Vagina (tissue), 2 donors: Measurements from ENCODE around the gene TANK. TPM values are rescaled to one million over a fixed set of nuclear protein-coding genes. Genes with fewer than 3 reads are reported as not detected.
"Not testable (repeated sequence)": the region's sequence is repeated elsewhere in the genome, so short reads cannot be mapped to it uniquely, and the experiment has no call there.

Experiments
- DNase-seq, 2 donors: peaks; one replicate each; pipeline ENCODE4 v3.0.0-alpha.2; 2017; ENCODE audit errors: extremely low spot score in 2 of 2
- H3K27ac ChIP-seq: fragments of 200-600 bp; sonication (generic); one replicate; pipeline ENCODE4 v1.5.1; 2019
- H3K27me3 ChIP-seq: fragments of 200-600 bp; sonication (generic); one replicate; pipeline ENCODE4 v1.5.1; 2019
- H3K36me3 ChIP-seq, 2 donors: fragments of 200-600 bp; sonication (generic); one replicate each; pipeline ENCODE4 v1.5.1; 2017 to 2019
- H3K4me1 ChIP-seq: fragments of 200-600 bp; sonication (generic); one replicate; pipeline ENCODE4 v1.5.1; 2019
- H3K4me3 ChIP-seq, 2 donors: fragments of 200-600 bp; sonication (generic); 1 replicate in 1 of 2; 2 replicates in 1 of 2; pipeline ENCODE4 v1.5.1; 2016 to 2019
- H3K9me3 ChIP-seq: fragments of 200-600 bp; sonication (generic); one replicate; pipeline ENCODE4 v1.5.1; 2019
- POLR2A ChIP-seq, 2 donors: fragments of 450-650 bp; IDR thresholded peaks; one replicate each; pipeline ENCODE4 v1.6.1; 2017; ENCODE audit warnings: antibody characterized with exemption in 2 of 2, mild to moderate bottlenecking in 2 of 2, moderate library complexity in 2 of 2
- POLR2AphosphoS5 ChIP-seq, 2 donors: sonication (generic); formaldehyde crosslinking; IDR thresholded peaks; one replicate each; pipeline ENCODE4 v1.9.0; 2017; ENCODE audit warnings: antibody characterized with exemption in 2 of 2, mild to moderate bottlenecking in 2 of 2, low read depth in 1 of 2; ENCODE audit not compliant: insufficient read depth in 1 of 2
- intact Hi-C: fragments of 100-400 bp; cut with DNase I; formaldehyde crosslinking; loops from one replicate; pipeline ENCODE4 v1.15.1; 2023
- total RNA-seq: library from RNA; depleted of rRNA; stranded (reverse); fragments of >200 nt; gene quantifications from one replicate; pipeline ENCODE4 v1.2.3, GENCODE V29; 2016
- TF ChIP-seq, protein P1 (sequence below), 3 experiments: fragments of 450-650 bp in 2 of 3; fragments of 200-600 bp in 1 of 3; sonication (generic) in 1 of 3; IDR thresholded peaks; one replicate each; pipeline ENCODE4 v1.5.1; 2017 to 2019; ENCODE audit warnings: antibody characterized with exemption in 3 of 3, mild to moderate bottlenecking in 2 of 3, moderate library complexity in 2 of 3

TANK gene
- total RNA-seq, 1 donor from 2014 or later = 94.0 TPM

DNA sequence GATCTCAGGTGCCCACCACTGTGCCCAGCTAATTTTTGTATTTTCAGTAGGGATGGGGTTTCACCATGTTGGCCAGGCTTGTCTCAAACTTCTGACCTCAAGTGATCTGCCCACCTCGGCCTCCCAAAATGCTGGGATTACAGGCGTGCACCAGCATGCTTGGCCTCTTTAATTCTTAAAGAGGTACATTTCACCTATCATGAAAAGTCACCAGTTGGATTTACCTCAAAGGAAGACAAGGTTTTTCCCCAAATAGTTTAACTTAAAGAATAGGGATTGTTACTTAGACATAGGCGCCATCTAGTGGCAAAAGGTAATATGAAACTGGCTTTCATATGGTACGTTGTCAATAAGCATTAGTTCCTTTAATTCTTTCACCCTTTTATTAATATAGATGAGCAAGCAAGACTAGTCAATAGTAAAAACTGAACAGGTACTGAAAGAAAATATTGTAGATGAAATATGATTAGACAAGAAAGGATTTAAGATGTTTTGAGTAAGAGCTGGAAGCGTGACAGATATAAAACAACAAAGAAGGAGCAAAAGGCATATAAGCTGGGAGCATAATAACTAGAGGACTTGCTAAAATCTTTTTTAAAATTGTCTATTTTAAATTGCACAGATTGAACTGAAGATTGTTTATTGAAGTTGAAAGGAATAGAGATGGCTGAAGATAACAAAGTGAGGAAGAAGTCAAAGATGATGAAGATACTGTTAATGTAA lies 113.0 kb downstream of the TANK start:
- Histone ChIP-seq H3K27ac (no peak overlapping the region), H3K36me3 (no peaks in the 10 kb centered on the region), H3K4me1 (no peaks in the 10 kb centered on the region), H3K4me3 (no peak overlapping the region), H3K9me3 (no peaks in the 10 kb centered on the region), H3K27me3 (no peaks in the 10 kb centered on the region)
- TF ChIP-seq POLR2A (IDR thresholded peaks at IDR 0.05) (no peak), POLR2AphosphoS5 (IDR thresholded peaks at IDR 0.05; ENCODE audit: insufficient read depth in 1 of 2, low read depth in 1 of 2) (no peak)
- TF ChIP-seq, protein P1, sequence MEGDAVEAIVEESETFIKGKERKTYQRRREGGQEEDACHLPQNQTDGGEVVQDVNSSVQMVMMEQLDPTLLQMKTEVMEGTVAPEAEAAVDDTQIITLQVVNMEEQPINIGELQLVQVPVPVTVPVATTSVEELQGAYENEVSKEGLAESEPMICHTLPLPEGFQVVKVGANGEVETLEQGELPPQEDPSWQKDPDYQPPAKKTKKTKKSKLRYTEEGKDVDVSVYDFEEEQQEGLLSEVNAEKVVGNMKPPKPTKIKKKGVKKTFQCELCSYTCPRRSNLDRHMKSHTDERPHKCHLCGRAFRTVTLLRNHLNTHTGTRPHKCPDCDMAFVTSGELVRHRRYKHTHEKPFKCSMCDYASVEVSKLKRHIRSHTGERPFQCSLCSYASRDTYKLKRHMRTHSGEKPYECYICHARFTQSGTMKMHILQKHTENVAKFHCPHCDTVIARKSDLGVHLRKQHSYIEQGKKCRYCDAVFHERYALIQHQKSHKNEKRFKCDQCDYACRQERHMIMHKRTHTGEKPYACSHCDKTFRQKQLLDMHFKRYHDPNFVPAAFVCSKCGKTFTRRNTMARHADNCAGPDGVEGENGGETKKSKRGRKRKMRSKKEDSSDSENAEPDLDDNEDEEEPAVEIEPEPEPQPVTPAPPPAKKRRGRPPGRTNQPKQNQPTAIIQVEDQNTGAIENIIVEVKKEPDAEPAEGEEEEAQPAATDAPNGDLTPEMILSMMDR (IDR thresholded peaks at IDR 0.05) = peak; percentile 25 to 42 (median 40)
- intact Hi-C loops = no loop called here
- DNase-seq = no peak

DNA sequence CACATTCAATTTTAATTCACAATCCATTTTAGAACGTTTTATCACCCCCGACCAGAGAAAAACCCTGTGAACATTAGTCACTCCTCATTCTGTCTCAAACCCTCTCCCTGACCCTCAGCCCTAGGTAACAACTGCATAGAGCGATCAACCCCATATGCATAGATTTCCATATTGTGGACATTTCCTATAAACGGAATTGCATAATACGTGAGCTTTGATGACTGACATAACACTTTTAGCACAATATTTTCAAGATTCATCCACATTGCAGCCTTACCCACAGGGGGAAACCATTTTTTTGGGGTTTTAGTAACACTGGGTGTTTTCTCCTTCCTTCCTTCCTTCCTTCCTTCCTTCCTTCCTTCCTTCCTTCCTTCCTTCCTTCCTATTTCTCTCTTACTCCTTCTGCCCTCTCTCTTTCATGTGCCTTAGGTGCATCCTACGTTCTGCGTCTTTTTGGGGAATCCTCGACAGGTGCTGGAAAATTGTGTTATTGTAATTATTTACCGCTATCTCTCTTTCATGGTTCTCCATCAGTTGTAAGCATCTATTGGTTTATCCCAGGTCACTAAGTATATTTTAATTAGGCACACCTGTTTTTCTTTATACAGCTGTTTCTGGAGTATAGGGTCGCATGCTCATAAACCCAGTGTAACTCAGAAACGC lies 118.5 kb downstream of the TANK start:
- H3K27me3 ChIP-seq, H3K9me3 ChIP-seq, H3K4me3 ChIP-seq, H3K27ac ChIP-seq, H3K4me1 ChIP-seq, intact Hi-C loops, H3K36me3 ChIP-seq: not testable (repeated sequence)
- DNase-seq = peak in 1 of 2 donors; percentile 89

DNA sequence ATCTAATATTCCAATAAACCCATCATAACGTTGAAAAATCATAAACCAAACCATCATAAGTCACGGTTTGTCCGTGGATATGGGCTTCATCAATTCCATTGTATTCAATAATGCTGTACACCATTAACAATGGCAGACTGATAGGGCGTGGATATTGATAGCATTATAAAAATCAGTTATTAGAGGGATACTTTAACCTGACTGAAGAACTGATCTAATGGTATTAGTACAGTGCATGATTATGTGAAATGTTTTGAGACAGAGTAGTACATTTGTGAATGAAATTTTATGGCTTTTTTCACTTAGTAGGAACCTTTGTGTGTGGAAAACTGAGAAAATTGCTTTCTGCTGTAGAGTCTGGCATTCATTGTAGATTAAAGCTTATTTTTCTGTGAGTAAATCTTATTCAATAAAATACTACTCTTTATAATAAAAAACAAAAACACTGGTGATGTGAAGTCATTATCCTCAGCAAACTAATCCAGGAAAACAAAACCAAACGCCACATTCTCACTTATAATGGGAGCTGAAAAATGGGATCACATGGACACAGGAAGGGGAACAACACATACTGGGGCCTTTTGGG lies 119.1 kb downstream of the TANK start:
- H3K36me3 ChIP-seq, H3K27ac ChIP-seq, H3K9me3 ChIP-seq, DNase-seq, H3K27me3 ChIP-seq, H3K4me3 ChIP-seq, H3K4me1 ChIP-seq, intact Hi-C loops: not testable (repeated sequence)

DNA sequence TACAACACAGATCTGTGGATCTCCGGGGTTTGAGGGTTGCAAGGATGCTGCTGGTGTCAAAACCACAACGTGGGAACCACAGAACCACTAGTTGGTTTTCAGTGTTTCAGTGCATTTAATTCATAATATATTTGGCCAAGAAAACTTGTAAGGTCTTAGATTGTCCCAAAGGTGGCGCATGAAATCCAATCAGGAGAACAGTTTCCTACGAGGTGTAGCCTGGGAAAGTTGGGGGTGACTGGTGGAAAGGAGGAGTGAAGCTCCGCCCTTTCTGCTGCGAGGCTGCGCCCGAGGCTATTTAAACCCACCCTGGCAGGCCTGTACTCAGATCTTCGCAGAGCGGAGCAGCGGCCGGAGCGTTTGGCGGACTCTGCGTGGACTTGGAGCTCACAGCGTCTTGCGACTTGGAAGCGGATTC lies 120.7 kb downstream of the TANK start:
- H3K9me3 ChIP-seq, intact Hi-C loops, DNase-seq, H3K27ac ChIP-seq, H3K4me3 ChIP-seq, H3K4me1 ChIP-seq, H3K27me3 ChIP-seq, H3K36me3 ChIP-seq: not testable (repeated sequence)

DNA sequence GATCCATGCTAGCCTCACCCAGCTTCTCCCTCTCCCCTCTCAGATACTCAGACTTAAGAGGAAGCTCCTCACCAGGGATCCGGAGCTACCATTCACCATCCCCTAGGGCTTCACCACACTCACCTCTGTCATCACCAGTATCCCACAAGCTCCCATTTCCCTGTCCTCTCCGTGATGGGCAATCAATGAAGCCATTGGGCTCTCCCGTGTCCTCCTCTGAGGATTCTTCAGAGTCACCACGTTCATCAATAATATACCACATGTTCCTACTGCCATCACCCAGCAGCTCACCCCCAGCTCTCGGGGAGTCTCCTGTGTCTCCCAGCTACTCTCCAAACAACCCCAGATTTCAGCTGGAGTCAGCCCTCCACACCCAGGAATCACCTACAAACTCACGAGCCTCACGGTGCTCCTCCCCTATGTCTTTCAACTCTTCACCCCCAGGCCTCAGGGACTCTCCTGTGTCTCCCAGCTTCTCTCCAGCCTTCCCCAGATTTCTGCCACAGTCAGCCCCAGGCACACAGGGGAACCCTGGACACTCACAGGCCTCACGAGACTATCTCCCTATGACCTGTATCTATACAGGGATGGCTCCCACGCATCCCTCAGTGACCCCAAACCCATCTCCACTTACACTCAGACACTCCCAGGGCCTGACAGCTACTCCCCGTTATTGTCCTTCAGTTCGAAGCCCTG lies 121.5 kb downstream of the TANK start:
- H3K4me3 ChIP-seq, intact Hi-C loops, H3K9me3 ChIP-seq, H3K4me1 ChIP-seq, H3K36me3 ChIP-seq, H3K27ac ChIP-seq, H3K27me3 ChIP-seq, DNase-seq: not testable (repeated sequence)

DNA sequence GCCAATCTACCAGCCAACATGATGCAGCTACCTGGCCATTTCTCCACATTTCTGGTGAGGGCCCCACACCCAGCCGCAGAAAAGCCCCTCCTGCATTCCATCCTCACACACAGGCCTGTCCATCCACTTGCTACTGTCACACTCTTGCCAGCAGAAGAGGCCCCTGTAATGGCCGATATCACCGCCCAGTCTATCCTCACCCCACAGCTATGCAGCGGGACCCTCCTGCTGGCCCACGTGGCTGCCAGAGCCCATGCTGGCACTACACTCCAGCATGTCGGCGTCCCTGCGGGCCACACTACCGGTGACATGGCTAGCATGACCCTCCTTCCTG lies 122.0 kb downstream of the TANK start:
- H3K27me3 ChIP-seq, H3K36me3 ChIP-seq, H3K4me3 ChIP-seq, H3K9me3 ChIP-seq, DNase-seq, H3K27ac ChIP-seq, H3K4me1 ChIP-seq, intact Hi-C loops: not testable (repeated sequence)

DNA sequence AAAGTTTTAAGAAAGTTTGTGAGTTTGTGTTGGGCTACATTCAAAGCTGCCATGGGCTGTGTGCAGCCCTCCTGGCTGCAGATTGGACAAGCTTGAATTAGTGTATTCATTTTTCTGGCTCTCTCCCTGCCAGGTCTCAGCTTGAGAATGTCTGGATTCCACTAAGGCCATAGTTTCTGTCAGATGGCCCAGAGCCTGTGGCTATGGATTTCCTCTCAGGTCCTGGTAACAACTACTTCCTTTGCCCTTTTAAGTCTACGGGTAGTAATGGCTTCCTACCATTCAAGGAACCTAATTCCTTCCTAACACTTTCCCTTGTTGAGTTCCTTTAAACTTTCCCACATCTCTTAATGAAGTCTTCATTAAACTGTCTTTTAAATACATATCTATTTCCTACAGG lies 123.7 kb downstream of the TANK start:
- intact Hi-C loops = no loop called here
- Histone ChIP-seq H3K4me3 (no peak overlapping the region), H3K9me3 (no peaks in the 10 kb centered on the region), H3K27me3 (no peaks in the 10 kb centered on the region), H3K36me3 (no peaks in the 10 kb centered on the region), H3K4me1 (no peaks in the 10 kb centered on the region), H3K27ac (no peak overlapping the region)
- DNase-seq = no peak
- TF ChIP-seq, protein P1 (IDR thresholded peaks at IDR 0.05) = no peak
- TF ChIP-seq POLR2A (IDR thresholded peaks at IDR 0.05) (no peak), POLR2AphosphoS5 (IDR thresholded peaks at IDR 0.05; ENCODE audit: insufficient read depth in 1 of 2, low read depth in 1 of 2) (no peak)

Other genes starting within 250 kb of the TANK start
- gene PSMD14, start 148.0 kb downstream of the TANK start, total RNA-seq = 34.4 TPM